GM12878 (cell line): ENCODE measurements around the gene ANGPTL5. TPM values are rescaled to one million over a fixed set of nuclear protein-coding genes. Genes with fewer than 3 reads are reported as not detected.

ENCODE experiments used
- ATAC-seq: fragments of 200-7000 bp; cut with Tn5 transposase; 3 replicates; pipeline ENCODE4 v1.9.1; 2020; ENCODE audit warnings: mild to moderate bottlenecking, moderate library complexity
- BruUV-seq: library from RNA; stranded (reverse); fragments of 400-500 nt; replicated peaks from 2 replicates; lab custom pipeline; 2021; lab: Mats Ljungman, UMichigan
- CTCF ChIA-PET: fragments of 300-600 bp; sonication (Branson Sonifier 250); formaldehyde crosslinking; extraction: SDS; loops from one replicate; lab custom pipeline; 2021; ENCODE audit warnings: inconsistent platforms; lab: Yijun Ruan, JAX
- POLR2A ChIA-PET: fragments of 350-600 bp; formaldehyde crosslinking; extraction: SDS; loops from one replicate; lab custom pipeline; 2021; ENCODE audit warnings: inconsistent platforms; lab: Charles Lee
- RAD21 ChIA-PET: fragments of 300-600 bp; sonication (Branson Sonifier 250); formaldehyde crosslinking; loops from one replicate; lab custom pipeline; 2023; ENCODE audit warnings: antibody characterized with exemption; ENCODE audit not compliant: unreplicated experiment; lab: Charles Lee
- SMC1A ChIA-PET: fragments of 300-600 bp; sonication (Branson Sonifier 250); formaldehyde crosslinking; loops from one replicate; lab custom pipeline; 2023; ENCODE audit not compliant: unreplicated experiment, uncharacterized antibody; lab: Charles Lee
- DNase-seq: peaks from one replicate; pipeline ENCODE4 v3.0.0-alpha.2; 2011; ENCODE audit warnings: low read depth, low spot score
- FAIRE-seq: peaks from 3 replicates; lab custom pipeline; 2011; peaks lifted over from hg19 to GRCh38; lab: Jason Lieb, UNC
- H2AFZ ChIP-seq: 2 replicates; pipeline ENCODE4 v1.6.0; 2011; ENCODE audit warnings: low read depth, low read length, control low read depth; ENCODE audit not compliant: control insufficient read depth
- H3K27ac ChIP-seq: 2 replicates; pipeline ENCODE4 v1.5.1; 2011; ENCODE audit warnings: control low read depth; ENCODE audit not compliant: control insufficient read depth, insufficient read depth
- H3K27me3 ChIP-seq, 2 experiments: replicated peaks in 1 of 2; 2 replicates each; pipeline versions ENCODE4 v1.6.0 to v1.6.1; 2011; ENCODE audit warnings: low read length in 1 of 2; ENCODE audit not compliant: control insufficient read depth in 2 of 2, insufficient read depth in 2 of 2
- H3K36me3 ChIP-seq, 2 experiments: 2 replicates each; pipeline ENCODE4 v1.5.1; 2011; ENCODE audit warnings: low read length in 1 of 2; ENCODE audit not compliant: control insufficient read depth in 2 of 2, insufficient read depth in 2 of 2
- H3K4me1 ChIP-seq: 2 replicates; pipeline ENCODE4 v1.6.1; 2011; ENCODE audit warnings: mild to moderate bottlenecking, low read length, moderate library complexity, mixed read lengths; ENCODE audit not compliant: control insufficient read depth, insufficient read depth
- H3K4me2 ChIP-seq: 2 replicates; pipeline ENCODE4 v1.6.0; 2011; ENCODE audit warnings: control low read depth; ENCODE audit not compliant: control insufficient read depth, insufficient read depth
- H3K4me3 ChIP-seq: fragments of 200-600 bp; sonication (generic); 2 replicates; pipeline ENCODE4 v1.5.1; 2016
- H3K79me2 ChIP-seq: 2 replicates; pipeline ENCODE4 v1.6.0; 2011; ENCODE audit warnings: low read length; ENCODE audit not compliant: control insufficient read depth, insufficient read depth
- H3K9ac ChIP-seq: 2 replicates; pipeline ENCODE4 v1.8.0; 2011; ENCODE audit warnings: low read length, control low read depth, mixed read lengths; ENCODE audit not compliant: control insufficient read depth, insufficient read depth
- H3K9me3 ChIP-seq: replicated peaks from 3 replicates; pipeline ENCODE4 v1.5.1; 2011; ENCODE audit warnings: mild to moderate bottlenecking, low read length; ENCODE audit not compliant: control insufficient read depth, insufficient read depth
- H4K20me1 ChIP-seq: 2 replicates; pipeline ENCODE4 v1.6.0; 2011; ENCODE audit not compliant: control insufficient read depth, insufficient read depth
- ASH2L ChIP-seq: fragments of 300-600, 200-600 bp; sonication (generic); IDR thresholded peaks from 2 replicates; pipeline ENCODE4 v1.6.1; 2017; ENCODE audit warnings: low read depth, mild to moderate bottlenecking, borderline replicate concordance
- BACH1 ChIP-seq: fragments of 450-650 bp; IDR thresholded peaks from 2 replicates; pipeline ENCODE4 v1.6.1; 2017; ENCODE audit warnings: mild to moderate bottlenecking, borderline replicate concordance
- CBFB ChIP-seq: IDR thresholded peaks from 2 replicates; pipeline ENCODE4 v1.6.1; 2016; ENCODE audit warnings: antibody characterized with exemption, low read depth
- CEBPB ChIP-seq, 2 experiments: fragments of 150-350 bp in 1 of 2; IDR thresholded peaks; 2 replicates each; pipeline ENCODE4 v1.6.1; 2012 to 2014; ENCODE audit warnings: low read depth in 2 of 2, low read length in 2 of 2, borderline replicate concordance in 1 of 2, inconsistent platforms in 1 of 2
- CREB1 ChIP-seq: IDR thresholded peaks from 2 replicates; pipeline ENCODE4 v1.6.1; 2012; ENCODE audit warnings: low read depth, mild to moderate bottlenecking, inconsistent platforms
- IRF4 ChIP-seq: IDR thresholded peaks from 2 replicates; pipeline ENCODE4 v1.6.1; 2011; ENCODE audit warnings: low read depth, low read length
- KDM1A ChIP-seq: fragments of 200-600 bp; sonication (generic); IDR thresholded peaks from 2 replicates; pipeline ENCODE4 v1.6.1; 2016; ENCODE audit warnings: borderline replicate concordance
- MLLT1 ChIP-seq: fragments of 450-650 bp; IDR thresholded peaks from 2 replicates; pipeline ENCODE4 v1.6.1; 2016; ENCODE audit warnings: mild to moderate bottlenecking
- POLR2A ChIP-seq: IDR thresholded peaks from 2 replicates; pipeline ENCODE4 v1.6.1; 2011; ENCODE audit warnings: low read depth, mild to moderate bottlenecking, low read length
- PRDM15 ChIP-seq: fragments of 450-650 bp; formaldehyde crosslinking; IDR thresholded peaks from 2 replicates; pipeline ENCODE4 v1.4.0; 2020; ENCODE audit warnings: mild to moderate bottlenecking, moderate library complexity
- SRF ChIP-seq, 2 experiments: IDR thresholded peaks; 2 replicates each; pipeline ENCODE4 v1.6.1; 2011; ENCODE audit warnings: low read depth in 2 of 2, low read length in 2 of 2, mild to moderate bottlenecking in 1 of 2, moderate library complexity in 1 of 2
- USF2 ChIP-seq: IDR thresholded peaks from 2 replicates; pipeline ENCODE4 v1.6.1; 2011; ENCODE audit warnings: low read depth, low read length, improper control_type of control experiment, borderline replicate concordance
- ZNF207 ChIP-seq: fragments of 450-650 bp; IDR thresholded peaks from 2 replicates; pipeline ENCODE4 v1.6.1; 2014; ENCODE audit warnings: antibody characterized with exemption, mild to moderate bottlenecking, borderline replicate concordance
- ZNF384 ChIP-seq: IDR thresholded peaks from 2 replicates; pipeline ENCODE4 v1.6.1; 2012; ENCODE audit warnings: low read depth, mild to moderate bottlenecking, low read length, improper control_type of control experiment, borderline replicate concordance
- WGBS: methylation state at CpG from one replicate; pipeline ENCODE4 v1.1.6; 2016; ENCODE audit warnings: low lambda C conversion rate; ENCODE audit not compliant: insufficient replicate concordance, insufficient coverage; ENCODE audit errors: missing lambda C conversion rate; 5-methylcytosine and 5-hydroxymethylcytosine counted together
- in situ Hi-C: fragments of 300-500 bp; cut with MboI; formaldehyde crosslinking; loops from 9 replicates; pipeline ENCODE4 v1.14.3; 2018; ENCODE audit warnings: mixed read lengths
- intact Hi-C: fragments of 100-400 bp; cut with micrococcal nuclease; formaldehyde crosslinking; loops from one replicate; pipeline ENCODE4 v1.14.2; 2022; ENCODE audit not compliant: unreplicated experiment
- polyA plus RNA-seq, 11 experiments: library from polyadenylated mRNA; depleted of rRNA in 4 of 11; unstranded in 6 of 11; stranded (reverse) in 5 of 11; fragments of >200 nt; fragmentation: Nextera tagmentation in 4 of 11; fragmentation: Illumina TruSeq in 1 of 11; extraction: Ambion mirVana in 4 of 11; extraction: Trizol in 1 of 11; gene quantifications; 1 replicate in 1 of 11; 2 replicates in 10 of 11; pipeline versions ENCODE4 v1.2.1 to v1.2.3, GENCODE V29; 2011 to 2016; ENCODE audit warnings: inconsistent platforms in 2 of 11, missing spikeins in 2 of 11, low read depth in 1 of 11
- total RNA-seq, 4 experiments: library from RNA; depleted of rRNA in 3 of 4; stranded (reverse); fragments of >200 nt in 3 of 4; fragmentation: Illumina TruSeq in 1 of 4; extraction: Trizol in 1 of 4; gene quantifications; 2 replicates each; pipeline versions ENCODE4 v1.2.1 to v1.2.3, GENCODE V29; 2013 to 2021
- TF ChIP-seq, protein P1 (sequence below): IDR thresholded peaks from 2 replicates; pipeline ENCODE4 v1.6.1; 2012; ENCODE audit warnings: low read depth, low read length, improper control_type of control experiment
- TF ChIP-seq, protein P2 (sequence below): IDR thresholded peaks from 2 replicates; pipeline ENCODE4 v1.6.1; 2011; ENCODE audit warnings: borderline replicate concordance, low read depth, mild to moderate bottlenecking, moderate library complexity, mixed read lengths, low read length; ENCODE audit not compliant: insufficient read depth; ENCODE audit errors: extremely low read length

Gene ANGPTL5
- total and polyA plus RNA-seq, 10 of the 15 experiments (the other 5 are each of a cell fraction or from before 2014, with no cell fraction given) = not detected

- TF ChIP-seq PRDM15 (CRISPR knock-in tag) (no peak), ZNF384 (no peak), BACH1 (no peak)
Measured at GRCh38 chr11:101923554-101923953, 7.2 kb upstream of the ANGPTL5 start (continued).

- no peak for DNase-seq
- H3K4me2 ChIP-seq = no peak overlapping the region
- no peak overlapping the region for H3K4me3 ChIP-seq
- ChIA-PET RAD21 (no interaction called here), CTCF (no interaction called here), POLR2A (no interaction called here), SMC1A (no interaction called here)
- H3K36me3 ChIP-seq = no peaks in the 10 kb centered on the region
- H3K27ac ChIP-seq = no peak overlapping the region
- H3K27me3 ChIP-seq = no peaks in the 10 kb centered on the region; a peak in 1 of 4 replicates
- no peaks in the 10 kb centered on the region for H3K79me2 ChIP-seq
- intact Hi-C loops (no loop called here), in situ Hi-C loops (no loop called here)
- H3K9me3 ChIP-seq = no peaks in the 10 kb centered on the region
- no TSS peak for BruUV-seq
- no peak overlapping the region for H3K9ac ChIP-seq
- FAIRE-seq = no peak
- 27% methylated on average over 1 of the region's 1 CpG for WGBS
- ATAC-seq = no peak
- no peaks in the 10 kb centered on the region for H3K4me1 ChIP-seq
- no peaks in the 10 kb centered on the region for H4K20me1 ChIP-seq
- H2AFZ ChIP-seq = no peak overlapping the region
- no peak for TF ChIP-seq MLLT1
- no peak for TF ChIP-seq KDM1A
- TF ChIP-seq CEBPB (IDR thresholded peaks at IDR 0.05; ENCODE audit: borderline replicate concordance in 1 of 2, low read depth in 2 of 2, low read length in 2 of 2) = no peak
- TF ChIP-seq SRF (IDR thresholded peaks at IDR 0.05; ENCODE audit: low read depth in 2 of 2, low read length in 2 of 2) = no peak
- TF ChIP-seq POLR2A = no peak
- TF ChIP-seq, protein P1, sequence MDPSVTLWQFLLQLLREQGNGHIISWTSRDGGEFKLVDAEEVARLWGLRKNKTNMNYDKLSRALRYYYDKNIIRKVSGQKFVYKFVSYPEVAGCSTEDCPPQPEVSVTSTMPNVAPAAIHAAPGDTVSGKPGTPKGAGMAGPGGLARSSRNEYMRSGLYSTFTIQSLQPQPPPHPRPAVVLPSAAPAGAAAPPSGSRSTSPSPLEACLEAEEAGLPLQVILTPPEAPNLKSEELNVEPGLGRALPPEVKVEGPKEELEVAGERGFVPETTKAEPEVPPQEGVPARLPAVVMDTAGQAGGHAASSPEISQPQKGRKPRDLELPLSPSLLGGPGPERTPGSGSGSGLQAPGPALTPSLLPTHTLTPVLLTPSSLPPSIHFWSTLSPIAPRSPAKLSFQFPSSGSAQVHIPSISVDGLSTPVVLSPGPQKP = no peak
- TF ChIP-seq IRF4 = no peak
- TF ChIP-seq ZNF207 = no peak
- no peak for TF ChIP-seq CREB1
- TF ChIP-seq, protein P2, sequence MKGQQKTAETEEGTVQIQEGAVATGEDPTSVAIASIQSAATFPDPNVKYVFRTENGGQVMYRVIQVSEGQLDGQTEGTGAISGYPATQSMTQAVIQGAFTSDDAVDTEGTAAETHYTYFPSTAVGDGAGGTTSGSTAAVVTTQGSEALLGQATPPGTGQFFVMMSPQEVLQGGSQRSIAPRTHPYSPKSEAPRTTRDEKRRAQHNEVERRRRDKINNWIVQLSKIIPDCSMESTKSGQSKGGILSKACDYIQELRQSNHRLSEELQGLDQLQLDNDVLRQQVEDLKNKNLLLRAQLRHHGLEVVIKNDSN = no peak
- TF ChIP-seq USF2 = no peak
- no peak for TF ChIP-seq ASH2L
- no peak for TF ChIP-seq CBFB
Measured at GRCh38 chr11:101920992-101921391, 4.7 kb upstream of the ANGPTL5 start.
